Naive thymus-derived CD4-positive, alpha-beta T cell (primary cell): ENCODE data around the gene PPP2R2D. TPM values are rescaled to one million over a fixed set of nuclear protein-coding genes. Genes with fewer than 3 reads are reported as not detected.

Source experiments
- ATAC-seq: fragments of 150-1000 bp; cut with Tn5 transposase; 2 replicates; pipeline ENCODE4 v1.10.0; 2021; ENCODE audit warnings: mild to moderate bottlenecking, moderate library complexity
- CTCF ChIA-PET: fragments of 350-600 bp; sonication (Branson Sonifier 250); formaldehyde crosslinking; loops from one replicate; lab custom pipeline; 2021; ENCODE audit warnings: antibody characterized with exemption; lab: Charles Lee
- POLR2A ChIA-PET: fragments of 350-600 bp; sonication (Branson Sonifier 250); formaldehyde crosslinking; loops from one replicate; lab custom pipeline; 2021; ENCODE audit warnings: antibody characterized with exemption, inconsistent platforms; lab: Charles Lee
- DNase-seq, 9 donors: peaks; one replicate each; pipeline versions ENCODE4 v3.0.0 to v3.0.0-alpha.2; 2020 to 2022; ENCODE audit warnings: mixed read lengths in 1 of 9
- H3K27ac ChIP-seq: one replicate; pipeline ENCODE4 v1.7.0; 2013; ENCODE audit warnings: mild to moderate bottlenecking, low read depth, low read length, moderate library complexity
- H3K27me3 ChIP-seq, 2 donors: one replicate each; pipeline ENCODE4 v1.7.0; 2013; ENCODE audit warnings: low read length in 2 of 2, mild to moderate bottlenecking in 2 of 2, moderate library complexity in 2 of 2; ENCODE audit not compliant: control insufficient read depth in 2 of 2, insufficient read depth in 2 of 2
- H3K36me3 ChIP-seq, 3 experiments: 1 replicate in 2 of 3; 2 replicates in 1 of 3; pipeline ENCODE4 v1.7.0; 2013; ENCODE audit warnings: low read length in 3 of 3, mild to moderate bottlenecking in 3 of 3, moderate library complexity in 1 of 3; ENCODE audit not compliant: insufficient read depth in 3 of 3, control insufficient read depth in 2 of 3
- H3K4me1 ChIP-seq, 2 donors: one replicate each; pipeline ENCODE4 v1.7.0; 2013; ENCODE audit warnings: low read length in 2 of 2, mild to moderate bottlenecking in 2 of 2, moderate library complexity in 1 of 2; ENCODE audit not compliant: control insufficient read depth in 2 of 2, insufficient read depth in 2 of 2
- H3K4me3 ChIP-seq: 2 replicates; pipeline ENCODE4 v1.7.0; 2013; ENCODE audit warnings: mild to moderate bottlenecking, low read length
- H3K9me3 ChIP-seq, 3 experiments: 1 replicate in 2 of 3; 2 replicates in 1 of 3; pipeline ENCODE4 v1.7.0; 2013; ENCODE audit warnings: low read length in 3 of 3; ENCODE audit not compliant: control insufficient read depth in 2 of 3
- H3K27ac Mint-ChIP-seq, 9 donors: one replicate each; pipeline ENCODE4 v1.8.0; 2020 to 2022; ENCODE audit warnings: mixed read lengths in 9 of 9, mild to moderate bottlenecking in 8 of 9, moderate library complexity in 5 of 9, inconsistent platforms in 2 of 9
- H3K27me3 Mint-ChIP-seq, 5 donors: one replicate each; pipeline ENCODE4 v1.8.0; 2021 to 2022; ENCODE audit warnings: mixed read lengths in 5 of 5, mild to moderate bottlenecking in 1 of 5
- H3K36me3 Mint-ChIP-seq, 5 donors: one replicate each; pipeline ENCODE4 v1.8.0; 2020 to 2022; ENCODE audit warnings: mixed read lengths in 5 of 5, mild to moderate bottlenecking in 3 of 5, inconsistent platforms in 1 of 5
- H3K4me1 Mint-ChIP-seq, 7 donors: one replicate each; pipeline ENCODE4 v1.8.0; 2020 to 2022; ENCODE audit warnings: mixed read lengths in 7 of 7, mild to moderate bottlenecking in 3 of 7, inconsistent platforms in 1 of 7
- H3K4me3 Mint-ChIP-seq, 10 donors: one replicate each; pipeline ENCODE4 v1.8.0; 2020 to 2022; ENCODE audit warnings: mild to moderate bottlenecking in 10 of 10, mixed read lengths in 10 of 10, moderate library complexity in 6 of 10, inconsistent platforms in 2 of 10
- H3K9me3 Mint-ChIP-seq, 11 donors: one replicate each; pipeline ENCODE4 v1.8.0; 2020 to 2022; ENCODE audit warnings: mixed read lengths in 11 of 11, mild to moderate bottlenecking in 4 of 11, inconsistent platforms in 1 of 11, moderate library complexity in 1 of 11
- intact Hi-C, 2 donors: fragments of 100-400 bp; cut with micrococcal nuclease; formaldehyde crosslinking; loops; one replicate each; pipeline ENCODE4 v1.15.1; 2023
- polyA plus RNA-seq, 2 donors: library from polyadenylated mRNA; unstranded; fragments of 300-500 nt; fragmentation: Illumina TruSeq; gene quantifications; one replicate each; pipeline ENCODE4 v1.2.3, GENCODE V29; 2021
- total RNA-seq, 6 experiments: library from RNA in 5 of 6; stranded (reverse) in 5 of 6; gene quantifications; 1 replicate in 5 of 6; 2 replicates in 1 of 6; pipeline ENCODE4 v1.2.3 and lab custom pipeline; 2021 to 2026

The PPP2R2D gene
- total and polyA plus RNA-seq, 7 experiments from 2014 or later, result 35.0 to 61.3 (median 40.1) TPM

DNA sequence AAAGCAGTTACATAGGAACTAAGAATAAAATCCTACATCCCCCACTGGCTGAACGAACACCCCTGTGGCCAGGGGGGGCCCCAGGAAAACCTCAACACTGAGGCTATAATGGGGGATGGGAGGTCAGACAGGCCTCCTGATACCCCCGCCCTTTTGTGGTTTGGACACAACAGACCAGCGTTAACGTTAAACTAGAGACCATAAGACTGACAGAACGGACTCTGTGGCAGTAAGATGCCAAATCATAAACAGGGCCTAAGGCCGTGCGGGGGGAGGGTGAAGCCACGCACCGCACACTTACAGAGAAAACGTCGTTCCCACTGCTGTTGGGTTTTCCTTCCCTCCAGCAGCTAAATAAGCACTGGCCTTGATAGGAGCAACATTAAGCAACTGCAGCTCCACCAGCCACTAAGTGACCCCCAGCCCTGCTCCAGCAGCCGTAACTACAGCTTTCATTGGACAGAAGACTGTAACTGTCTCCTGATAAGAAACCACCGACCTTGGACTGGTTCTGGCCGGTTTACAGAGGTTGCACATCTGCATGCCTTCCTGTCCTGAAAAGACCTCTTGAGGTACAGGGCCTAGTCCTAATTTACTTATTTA is 3.4 kb upstream of the PPP2R2D start:
- ATAC-seq (no peak), DNase-seq (no peak)
- Histone ChIP-seq H3K4me3 (no peak overlapping the region), H3K4me1 (peaks cover 12 to 23% of the 10 kb centered on the region in 2 donors), H3K27me3 (no peaks in the 10 kb centered on the region), H3K27ac (no peak overlapping the region), H3K36me3 (no peaks in the 10 kb centered on the region), H3K9me3 (no peaks in the 10 kb centered on the region)
- ChIA-PET CTCF (interaction anchor here (0.6 to 2.4 kb wide), 3 partner anchors 12 to 125 kb away, joined by 3 to 7 read pairs (median 3); no protein-coding TSS in a partner anchor), POLR2A (interaction anchor here (1.6 kb wide), 1 partner anchor 10 kb away, joined by 4 read pairs; no protein-coding TSS in a partner anchor)
- Mint-ChIP-seq H3K4me3 (no peak overlapping the region), H3K27me3 (peaks cover 0 to 22% (median 0%) of the 10 kb centered on the region in 5 donors), H3K36me3 (no peaks in the 10 kb centered on the region), H3K27ac (peak overlapping the region in 1 of 9 donors; percentile 63), H3K4me1 (peaks cover 7 to 45% (median 33%) of the 10 kb centered on the region in 7 donors), H3K9me3 (no peaks in the 10 kb centered on the region)
- intact Hi-C loops, result no loop called here

DNA sequence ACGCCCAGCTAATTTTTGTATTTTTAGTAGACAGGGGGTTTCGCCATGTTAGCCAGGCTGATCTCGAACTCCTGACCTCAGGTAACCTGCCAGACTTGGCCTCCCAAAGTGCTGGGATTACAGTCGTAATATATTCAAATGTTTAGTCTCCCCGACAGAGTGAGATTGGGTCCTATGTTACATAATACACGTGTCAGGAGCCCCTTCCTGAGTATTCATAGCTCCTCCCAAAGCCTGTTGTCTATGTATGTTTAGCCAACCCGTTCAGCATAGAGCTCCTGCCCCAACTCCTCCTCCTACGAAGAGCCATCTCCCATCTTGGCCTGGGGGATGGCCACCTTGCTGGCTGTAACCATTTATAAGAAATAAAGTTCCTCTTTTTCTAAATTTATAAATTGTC is 2.7 kb upstream of the PPP2R2D start:
- Mint-ChIP-seq H3K27ac (no peak overlapping the region), H3K4me3 (peak overlapping the region in 1 of 10 donors; percentile 12), H3K4me1 (peaks cover 11 to 49% (median 40%) of the 10 kb centered on the region in 7 donors), H3K9me3 (no peaks in the 10 kb centered on the region), H3K27me3 (peaks cover 0 to 22% (median 0%) of the 10 kb centered on the region in 5 donors), H3K36me3 (no peaks in the 10 kb centered on the region)
- Histone ChIP-seq H3K27me3 (no peaks in the 10 kb centered on the region), H3K4me1 (peaks cover 16 to 26% of the 10 kb centered on the region in 2 donors), H3K9me3 (no peaks in the 10 kb centered on the region), H3K36me3 (no peaks in the 10 kb centered on the region), H3K4me3 (no peak overlapping the region), H3K27ac (no peak overlapping the region)
- ChIA-PET CTCF (interaction anchor here (0.6 to 1.1 kb wide), 2 partner anchors 46 to 125 kb away, joined by 3 read pairs; no protein-coding TSS in a partner anchor), POLR2A (no interaction called here)
- DNase-seq (no peak), ATAC-seq (no peak)
- intact Hi-C loops, result no loop called here

DNA sequence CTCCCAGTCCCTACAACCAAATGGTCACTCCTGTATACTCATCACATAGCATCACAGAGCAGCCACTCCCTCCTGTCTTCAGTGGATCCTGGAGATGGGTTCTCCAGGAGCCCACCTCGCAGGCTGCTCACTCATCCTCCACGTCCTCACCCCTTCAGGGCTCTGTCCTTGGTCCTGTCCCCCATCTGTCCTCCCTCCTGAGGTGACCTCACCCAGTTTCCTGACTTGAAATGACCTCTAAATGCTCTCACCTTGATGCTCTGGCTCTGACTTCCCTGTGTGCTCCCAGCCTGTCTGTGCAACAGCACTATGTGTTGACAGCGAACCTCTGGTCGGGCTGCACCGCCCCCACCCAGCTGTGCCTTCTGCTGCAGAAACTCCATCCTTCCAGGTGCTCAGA is 2.1 kb upstream of the PPP2R2D start:
- intact Hi-C loops, result no loop called here
- no peak overlapping the region for H3K4me3 ChIP-seq
- H3K9me3 ChIP-seq, result no peaks in the 10 kb centered on the region
- no peak overlapping the region for H3K27ac ChIP-seq
- H3K36me3 ChIP-seq, result no peaks in the 10 kb centered on the region
- H3K9me3 Mint-ChIP-seq, result no peaks in the 10 kb centered on the region
- peaks cover 0 to 22% (median 0%) of the 10 kb centered on the region in 5 donors for H3K27me3 Mint-ChIP-seq
- DNase-seq (no peak), ATAC-seq (no peak)
- ChIA-PET CTCF (interaction anchor here (1.2 to 1.6 kb wide), 2 partner anchors 9 to 30 kb away, joined by 3 to 5 read pairs; no protein-coding TSS in a partner anchor), POLR2A (interaction anchor here (1.2 to 1.8 kb wide), 3 partner anchors 10 to 74 kb away, joined by 4 to 12 read pairs (median 5); no protein-coding TSS in a partner anchor)
- peaks cover 0 to 4% (median 0%) of the 10 kb centered on the region in 5 donors for H3K36me3 Mint-ChIP-seq
- H3K4me3 Mint-ChIP-seq, result peak overlapping the region in 5 of 10 donors; percentile 29 to 90 (median 84)
- H3K4me1 ChIP-seq, result peaks cover 23 to 26% of the 10 kb centered on the region in 2 donors
- peaks cover 16 to 55% (median 46%) of the 10 kb centered on the region in 7 donors for H3K4me1 Mint-ChIP-seq
- no peaks in the 10 kb centered on the region for H3K27me3 ChIP-seq
- peak overlapping the region in 3 of 9 donors; percentile 14 to 75 (median 52) for H3K27ac Mint-ChIP-seq

DNA sequence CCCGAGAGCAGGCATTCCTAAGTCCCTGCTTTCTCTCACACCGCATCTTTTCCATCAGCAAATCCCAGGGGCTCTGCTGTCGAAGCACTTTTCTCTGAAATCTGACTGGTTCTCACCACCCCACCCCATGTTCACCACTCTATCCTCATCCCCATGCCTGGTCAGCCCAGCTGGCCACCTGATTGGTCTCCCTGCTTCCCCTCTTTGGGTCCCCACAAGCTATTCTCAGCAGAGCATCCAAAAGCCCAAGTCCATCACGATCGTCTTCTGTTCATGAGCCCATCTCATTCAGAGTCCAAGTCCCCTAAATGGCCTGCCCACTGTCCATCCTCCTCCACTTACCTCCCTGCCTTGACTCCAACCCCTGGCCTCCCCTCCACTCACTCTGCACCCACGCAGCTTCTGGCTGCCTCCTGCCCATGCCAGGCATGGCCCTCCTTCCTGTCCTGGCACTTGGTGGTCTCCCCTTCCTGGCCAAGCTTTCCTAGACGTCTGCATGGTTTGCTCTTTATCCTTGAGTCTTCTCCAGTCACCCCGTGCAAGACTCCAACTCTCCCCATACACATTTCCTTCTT is 1.6 kb upstream of the PPP2R2D start:
- Mint-ChIP-seq H3K9me3 (no peaks in the 10 kb centered on the region), H3K27me3 (peaks cover 0 to 18% (median 0%) of the 10 kb centered on the region in 5 donors), H3K36me3 (peaks cover 0 to 4% (median 0%) of the 10 kb centered on the region in 5 donors), H3K4me1 (peaks cover 17 to 57% (median 50%) of the 10 kb centered on the region in 7 donors), H3K27ac (peak overlapping the region in 3 of 9 donors; percentile 6 to 95 (median 75)), H3K4me3 (peak overlapping the region in 8 of 10 donors; percentile 27 to 90 (median 86))
- intact Hi-C loops, result no loop called here
- ATAC-seq (no peak), DNase-seq (no peak)
- Histone ChIP-seq H3K4me3 (no peak overlapping the region), H3K27ac (no peak overlapping the region), H3K9me3 (no peaks in the 10 kb centered on the region), H3K36me3 (no peaks in the 10 kb centered on the region), H3K27me3 (no peaks in the 10 kb centered on the region), H3K4me1 (peaks cover 25 to 27% of the 10 kb centered on the region in 2 donors)
- CTCF ChIA-PET, result interaction anchor here (1.2 to 1.6 kb wide), 2 partner anchors 9 to 30 kb away, joined by 3 to 5 read pairs; no protein-coding TSS in a partner anchor
- POLR2A ChIA-PET, result interaction anchor here (1.2 to 2.2 kb wide), 7 partner anchors 9 to 82 kb away, joined by 4 to 12 read pairs (median 5); partner anchors contain the start of gene BNIP3

DNA sequence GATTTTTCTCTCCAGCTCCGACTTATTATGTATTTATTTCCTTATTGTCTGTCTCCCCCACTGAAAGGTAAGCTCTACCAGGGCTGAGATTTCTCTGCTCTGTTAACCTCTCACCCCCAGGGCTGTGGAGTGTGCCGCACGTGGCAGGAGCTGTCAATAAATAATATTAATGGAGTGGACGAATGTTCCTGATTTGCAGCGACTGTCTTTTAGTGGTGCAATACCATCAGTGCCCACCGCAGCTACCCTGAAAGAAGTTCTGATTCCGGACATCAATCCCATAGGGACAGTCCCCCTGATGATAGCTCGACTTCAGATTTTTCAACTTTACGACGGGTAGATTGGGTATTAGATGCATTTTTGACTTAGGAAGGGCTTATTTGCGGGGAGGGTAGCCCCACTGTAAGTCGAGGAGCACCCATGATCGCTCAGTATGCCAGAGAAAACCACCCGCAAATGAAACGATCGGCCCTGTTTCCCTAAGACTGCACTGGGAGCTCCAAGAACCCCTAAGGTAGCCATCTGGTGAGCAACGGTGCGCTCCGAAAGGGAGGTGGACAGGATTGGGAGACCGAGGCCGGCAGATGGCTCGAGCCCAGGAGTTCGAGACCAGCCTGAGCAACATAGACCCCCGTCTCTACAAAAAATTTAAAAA is 986 bp upstream of the PPP2R2D start:
- peaks cover 23 to 64% (median 56%) of the 10 kb centered on the region in 7 donors for H3K4me1 Mint-ChIP-seq
- DNase-seq, result no peak
- no peaks in the 10 kb centered on the region for H3K27me3 ChIP-seq
- H3K27me3 Mint-ChIP-seq, result peaks cover 0 to 18% (median 0%) of the 10 kb centered on the region in 5 donors
- H3K4me3 ChIP-seq, result peak overlapping the region; percentile 64
- POLR2A ChIA-PET, result interaction anchor here (0.9 to 2.2 kb wide), 10 partner anchors 8 to 84 kb away, joined by 3 to 12 read pairs (median 4); partner anchors contain the start of gene BNIP3
- intact Hi-C loops, result loop anchor here (1.0 to 5.0 kb wide), 15 partner anchors 8 to 1789 kb away; partner anchors contain the start of genes INPP5A (in 2 of the 2), LRRC27 (in 2 of the 2), BNIP3 (in 1 of the 2) and STK32C (in 1 of the 2)
- H3K36me3 Mint-ChIP-seq, result peaks cover 0 to 6% (median 0%) of the 10 kb centered on the region in 5 donors
- peaks cover 27 to 33% of the 10 kb centered on the region in 2 donors for H3K4me1 ChIP-seq
- H3K9me3 Mint-ChIP-seq, result no peaks in the 10 kb centered on the region
- H3K27ac Mint-ChIP-seq, result peak overlapping the region; percentile 73 to 95 (median 86)
- no peaks in the 10 kb centered on the region for H3K9me3 ChIP-seq
- CTCF ChIA-PET, result interaction anchor here (0.7 to 1.6 kb wide), 3 partner anchors 8 to 45 kb away, joined by 3 to 5 read pairs (median 3); no protein-coding TSS in a partner anchor
- H3K27ac ChIP-seq, result peak overlapping the region; percentile 94
- ATAC-seq, result no peak
- H3K36me3 ChIP-seq, result no peaks in the 10 kb centered on the region
- peak overlapping the region; percentile 77 to 90 (median 87) for H3K4me3 Mint-ChIP-seq
